Hepatocyte (in vitro differentiated cells): ENCODE measurements around the gene NEDD4. TPM values are rescaled to one million over a fixed set of nuclear protein-coding genes. Genes with fewer than 3 reads are reported as not detected.
"Not testable (repeated sequence)": the region's sequence is repeated elsewhere in the genome, so short reads cannot be mapped to it uniquely, and the experiment has no call there.

Experiments
- DNase-seq: peaks from one replicate; pipeline ENCODE4 v3.0.0-alpha.2; 2016; ENCODE audit warnings: low spot score
- H2AFZ ChIP-seq: fragments of 200-600 bp; sonication (generic); 2 replicates; pipeline ENCODE4 v1.6.0; 2016; ENCODE audit warnings: antibody characterized with exemption, mild to moderate bottlenecking
- H3K27ac ChIP-seq: fragments of 200-600 bp; sonication (generic); 2 replicates; pipeline ENCODE4 v1.5.1; 2016; ENCODE audit warnings: mild to moderate bottlenecking
- H3K27me3 ChIP-seq: fragments of 200-600 bp; sonication (generic); 2 replicates; pipeline ENCODE4 v1.6.1; 2016
- H3K36me3 ChIP-seq: fragments of 200-600 bp; sonication (generic); replicated peaks from 2 replicates; pipeline ENCODE4 v1.5.1; 2016; ENCODE audit warnings: low read depth; ENCODE audit not compliant: insufficient read depth
- H3K4me1 ChIP-seq: fragments of 200-600 bp; sonication (generic); 2 replicates; pipeline ENCODE4 v1.5.1; 2016; ENCODE audit warnings: mild to moderate bottlenecking, moderate library complexity; ENCODE audit not compliant: insufficient read depth
- H3K4me2 ChIP-seq: fragments of 200-600 bp; sonication (generic); 2 replicates; pipeline ENCODE4 v1.6.0; 2016
- H3K4me3 ChIP-seq: fragments of 200-600 bp; sonication (generic); 2 replicates; pipeline ENCODE4 v1.5.1; 2016; ENCODE audit warnings: mild to moderate bottlenecking
- H3K79me2 ChIP-seq: fragments of 200-600 bp; sonication (generic); 2 replicates; pipeline ENCODE4 v1.6.0; 2017; ENCODE audit warnings: mild to moderate bottlenecking
- H3K9me2 ChIP-seq: fragments of 200-600 bp; sonication (generic); replicated peaks from 2 replicates; pipeline ENCODE4 v1.6.0; 2017; ENCODE audit warnings: mild to moderate bottlenecking; ENCODE audit not compliant: insufficient read depth
- H3K9me3 ChIP-seq: fragments of 200-600 bp; sonication (generic); 2 replicates; pipeline ENCODE4 v1.5.1; 2016; ENCODE audit warnings: low read depth, mild to moderate bottlenecking
- H4K20me1 ChIP-seq: fragments of 200-600 bp; sonication (generic); 2 replicates; pipeline ENCODE4 v1.6.0; 2016; ENCODE audit warnings: mild to moderate bottlenecking; ENCODE audit not compliant: insufficient read depth, poor library complexity, severe bottlenecking
- CTCF ChIP-seq: fragments of 200-600 bp; sonication (generic); IDR thresholded peaks from 2 replicates; pipeline ENCODE4 v1.5.1; 2016; ENCODE audit warnings: antibody characterized with exemption, mild to moderate bottlenecking; ENCODE audit not compliant: poor library complexity
- EZH2 ChIP-seq: fragments of 200-600 bp; sonication (generic); IDR thresholded peaks from 2 replicates; pipeline ENCODE4 v1.6.1; 2016; ENCODE audit warnings: antibody characterized with exemption, mild to moderate bottlenecking, borderline replicate concordance
- EZH2phosphoT487 ChIP-seq: fragments of 200-600 bp; sonication (generic); IDR thresholded peaks from one replicate; pipeline ENCODE4 v1.6.1; 2018; ENCODE audit warnings: antibody characterized with exemption, mild to moderate bottlenecking, low read depth, moderate library complexity; ENCODE audit not compliant: unreplicated experiment, severe bottlenecking
- WGBS: methylation state at CpG from one replicate; pipeline ENCODE4 v1.1.6; 2016; ENCODE audit warnings: low lambda C conversion rate; ENCODE audit errors: missing lambda C conversion rate; 5-methylcytosine and 5-hydroxymethylcytosine counted together
- polyA plus RNA-seq: library from polyadenylated mRNA; unstranded; fragments of >200 nt; fragmentation: Nextera tagmentation; extraction: Ambion mirVana; gene quantifications from 2 replicates; pipeline ENCODE4 v1.2.1, GENCODE V29; 2016
- total RNA-seq: library from RNA; depleted of rRNA; stranded (reverse); fragments of >200 nt; gene quantifications from 2 replicates; pipeline ENCODE4 v1.2.3, GENCODE V29; 2014

The NEDD4 gene
- total and polyA plus RNA-seq, 2 experiments from 2014 or later, result 26.5 to 77.0 TPM

- no peak overlapping the region for H3K27ac ChIP-seq
- TF ChIP-seq CTCF (peak; percentile 34), EZH2phosphoT487 (no peak)
- WGBS, result 89% methylated on average over 8 of the region's 8 CpGs
- DNase-seq, result no peak
- no peaks in the 10 kb centered on the region for H3K36me3 ChIP-seq
- no peaks in the 10 kb centered on the region for H3K9me2 ChIP-seq
- no peak overlapping the region for H3K4me3 ChIP-seq
- H3K27me3 ChIP-seq, result no peaks in the 10 kb centered on the region
- H4K20me1 ChIP-seq, result no peaks in the 10 kb centered on the region
- no peak overlapping the region for H2AFZ ChIP-seq
- H3K4me2 ChIP-seq, result no peak overlapping the region
- peaks cover 8% of the 10 kb centered on the region for H3K4me1 ChIP-seq
- H3K79me2 ChIP-seq, result no peaks in the 10 kb centered on the region
- H3K9me3 ChIP-seq, result no peaks in the 10 kb centered on the region
These were observed 204.2 kb downstream of the NEDD4 start for GRCh38 chr15:55789066-55789660.

- no peaks in the 10 kb centered on the region for H3K79me2 ChIP-seq
- H3K4me1 ChIP-seq, result peaks cover 15% of the 10 kb centered on the region
- no peaks in the 10 kb centered on the region for H3K36me3 ChIP-seq
- H3K4me2 ChIP-seq, result no peak overlapping the region
- no peak overlapping the region for H2AFZ ChIP-seq
- TF ChIP-seq EZH2phosphoT487 (no peak), CTCF (no peak), EZH2 (no peak)
- no peak overlapping the region for H3K27ac ChIP-seq
- no peak overlapping the region for H3K4me3 ChIP-seq
- DNase-seq, result no peak
- no peaks in the 10 kb centered on the region for H3K27me3 ChIP-seq
- no peaks in the 10 kb centered on the region for H3K9me2 ChIP-seq
- WGBS, result 62% methylated on average over 3 of the region's 3 CpGs
- H3K9me3 ChIP-seq, result no peaks in the 10 kb centered on the region
- no peaks in the 10 kb centered on the region for H4K20me1 ChIP-seq
These were observed 207.1 kb downstream of the NEDD4 start for GRCh38 chr15:55786341-55786740.

GRCh38 chr15:55785593-55785992, 207.8 kb downstream of the NEDD4 start:
- H3K27ac ChIP-seq, H2AFZ ChIP-seq, H3K79me2 ChIP-seq, H3K9me3 ChIP-seq, H3K9me2 ChIP-seq, H3K4me2 ChIP-seq, H4K20me1 ChIP-seq, H3K36me3 ChIP-seq, H3K4me3 ChIP-seq, DNase-seq, H3K27me3 ChIP-seq: not testable (repeated sequence)
- 95% methylated on average over 9 of the region's 9 CpGs for WGBS
- H3K4me1 ChIP-seq, result peaks cover 15% of the 10 kb centered on the region

GRCh38 chr15:55784286-55784685, 209.1 kb downstream of the NEDD4 start:
- H3K27ac ChIP-seq, result no peak overlapping the region
- H3K36me3 ChIP-seq, result no peaks in the 10 kb centered on the region
- no peaks in the 10 kb centered on the region for H4K20me1 ChIP-seq
- H2AFZ ChIP-seq, result no peak overlapping the region
- no peaks in the 10 kb centered on the region for H3K79me2 ChIP-seq
- H3K27me3 ChIP-seq, result no peaks in the 10 kb centered on the region
- TF ChIP-seq EZH2, result no peak
- TF ChIP-seq EZH2phosphoT487, result no peak
- no peak for TF ChIP-seq CTCF
- no peak overlapping the region for H3K4me2 ChIP-seq
- no peak overlapping the region for H3K4me3 ChIP-seq
- H3K4me1 ChIP-seq, result peaks cover 15% of the 10 kb centered on the region
- DNase-seq, result no peak
- no peaks in the 10 kb centered on the region for H3K9me3 ChIP-seq
- H3K9me2 ChIP-seq, result no peaks in the 10 kb centered on the region
